Lower lobe of right lung (tissue), 2 donors: ENCODE measurements around the gene C3orf80. TPM values are rescaled to one million over a fixed set of nuclear protein-coding genes. Genes with fewer than 3 reads are reported as not detected.
"Not testable (repeated sequence)": the region's sequence is repeated elsewhere in the genome, so short reads cannot be mapped to it uniquely, and the experiment has no call there.

Experiments
- ATAC-seq, 2 donors: fragments of 200-7000 bp; cut with Tn5 transposase; one replicate each; pipeline ENCODE4 v1.9.1; 2020 to 2022; ENCODE audit warnings: mild to moderate bottlenecking in 2 of 2, moderate library complexity in 2 of 2
- DNase-seq: peaks from one replicate; pipeline ENCODE4 v3.0.0-alpha.2; 2020
- H3K27ac ChIP-seq: fragments of 200-600 bp; one replicate; pipeline ENCODE4 v1.8.0; 2022
- H3K27me3 ChIP-seq: fragments of 200-600 bp; one replicate; pipeline ENCODE4 v1.8.0; 2022; ENCODE audit warnings: low read depth
- H3K36me3 ChIP-seq: fragments of 200-600 bp; one replicate; pipeline ENCODE4 v1.8.0; 2022; ENCODE audit warnings: mild to moderate bottlenecking
- H3K4me1 ChIP-seq: fragments of 200-600 bp; one replicate; pipeline ENCODE4 v1.8.0; 2022
- H3K4me3 ChIP-seq: fragments of 200-600 bp; one replicate; pipeline ENCODE4 v1.8.0; 2022; ENCODE audit warnings: mild to moderate bottlenecking
- H3K9me3 ChIP-seq: fragments of 200-600 bp; one replicate; pipeline ENCODE4 v1.8.0; 2022
- CTCF ChIP-seq: fragments of 200-600 bp; IDR thresholded peaks from one replicate; pipeline ENCODE4 v1.8.0; 2022; ENCODE audit warnings: antibody characterized with exemption, mild to moderate bottlenecking
- intact Hi-C: fragments of 100-400 bp; cut with DNase I; formaldehyde crosslinking; loops from one replicate; pipeline ENCODE4 v1.11.0; 2022
- total RNA-seq: library from RNA; stranded (reverse); fragmentation: NEBNext Ultra II Directional; extraction: Animal tissue kit (Norgen Biotek cat#: 25700); gene quantifications from one replicate; pipeline ENCODE4 v1.2.1, GENCODE V29; 2021
- donor health status: DM: no; HTN: yes; CAD: no; lungs with severe emphysema.

The C3orf80 gene
- total RNA-seq, 1 donor from 2014 or later = 1.2 TPM

GRCh38 chr3:160226026-160226907 lies 1.0 kb downstream of the C3orf80 start:
- no peak for TF ChIP-seq CTCF
- Histone ChIP-seq H3K4me1 (peaks cover 20% of the 10 kb centered on the region), H3K27me3 (peaks cover 45% of the 10 kb centered on the region), H3K4me3 (peak overlapping the region; percentile 67), H3K27ac (no peak overlapping the region), H3K9me3 (no peaks in the 10 kb centered on the region), H3K36me3 (no peaks in the 10 kb centered on the region)
- DNase-seq (no peak), ATAC-seq (peak; percentile 55 to 62)
- intact Hi-C loops = no loop called here

GRCh38 chr3:160227419-160227818 lies 2.2 kb downstream of the C3orf80 start:
- Histone ChIP-seq H3K27ac (no peak overlapping the region), H3K9me3 (no peaks in the 10 kb centered on the region), H3K4me1 (peaks cover 20% of the 10 kb centered on the region), H3K4me3 (no peak overlapping the region), H3K36me3 (no peaks in the 10 kb centered on the region), H3K27me3 (peaks cover 45% of the 10 kb centered on the region)
- ATAC-seq = no peak
- TF ChIP-seq CTCF = no peak
- no peak for DNase-seq
- intact Hi-C loops = no loop called here

- DNase-seq (no peak), ATAC-seq (no peak)
- Histone ChIP-seq H3K9me3 (no peaks in the 10 kb centered on the region), H3K4me3 (no peak overlapping the region), H3K36me3 (no peaks in the 10 kb centered on the region), H3K27ac (no peak overlapping the region), H3K27me3 (peaks cover 16% of the 10 kb centered on the region), H3K4me1 (no peaks in the 10 kb centered on the region)
- TF ChIP-seq CTCF = no peak
- intact Hi-C loops = no loop called here
Measured at GRCh38 chr3:160232014-160232413, 6.8 kb downstream of the C3orf80 start.

- ATAC-seq, H3K36me3 ChIP-seq, DNase-seq, intact Hi-C loops, H3K9me3 ChIP-seq, H3K27me3 ChIP-seq, H3K4me1 ChIP-seq, H3K27ac ChIP-seq, H3K4me3 ChIP-seq: not testable (repeated sequence)
Measured at GRCh38 chr3:160240719-160241118, 15.5 kb downstream of the C3orf80 start.

- ATAC-seq = no peak
- H3K4me3 ChIP-seq = no peak overlapping the region
- no peak overlapping the region for H3K27ac ChIP-seq
- no peaks in the 10 kb centered on the region for H3K36me3 ChIP-seq
- no peaks in the 10 kb centered on the region for H3K4me1 ChIP-seq
- H3K9me3 ChIP-seq = no peaks in the 10 kb centered on the region
- no peak for TF ChIP-seq CTCF
- no peak for DNase-seq
- no peaks in the 10 kb centered on the region for H3K27me3 ChIP-seq
- intact Hi-C loops = no loop called here
Measured at GRCh38 chr3:160245261-160245800, 20.1 kb downstream of the C3orf80 start.

- TF ChIP-seq CTCF = no peak
- Histone ChIP-seq H3K4me1 (no peaks in the 10 kb centered on the region), H3K36me3 (no peaks in the 10 kb centered on the region), H3K27ac (no peak overlapping the region), H3K9me3 (no peaks in the 10 kb centered on the region), H3K4me3 (no peak overlapping the region), H3K27me3 (no peaks in the 10 kb centered on the region)
- no peak for DNase-seq
- ATAC-seq = no peak
- intact Hi-C loops = no loop called here
Measured at GRCh38 chr3:160247766-160248165, 22.5 kb downstream of the C3orf80 start.
